ENCODE measurements around the gene PITPNM3. TPM values are rescaled to one million over a fixed set of nuclear protein-coding genes. Genes with fewer than 3 reads are reported as not detected.

Gene PITPNM3
- total RNA-seq, 2 experiments from 2014 or later, result 0.53 to 0.63 TPM

DNA sequence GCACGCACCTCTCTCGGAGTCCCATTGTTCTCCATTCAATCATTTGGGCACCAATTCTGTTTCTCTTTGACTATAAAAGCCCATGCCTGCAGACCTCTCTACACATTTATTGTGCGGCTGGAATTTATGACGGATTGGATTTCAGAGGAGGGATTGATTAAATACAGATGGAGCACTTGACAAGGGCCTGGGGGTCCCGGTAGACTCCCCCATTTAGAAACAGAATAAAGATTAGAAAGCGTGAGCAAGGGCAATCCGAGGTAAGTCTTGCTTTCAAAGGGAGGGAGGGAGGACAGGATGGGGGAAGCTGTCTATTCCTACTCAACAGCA, 15.1 kb upstream of the PITPNM3 start:
- Mint-ChIP-seq H3K27me3 (no peaks in the 10 kb centered on the region), H3K9me3 (no peaks in the 10 kb centered on the region), H3K4me1 (peaks cover 13% of the 10 kb centered on the region), H3K36me3 (ENCODE audit: low read depth) (no peaks in the 10 kb centered on the region), H3K27ac (no peak overlapping the region), H3K4me3 (no peak overlapping the region)
- DNase-seq, result no peak
- ChIA-PET POLR2A (no interaction called here), CTCF (no interaction called here)

DNA sequence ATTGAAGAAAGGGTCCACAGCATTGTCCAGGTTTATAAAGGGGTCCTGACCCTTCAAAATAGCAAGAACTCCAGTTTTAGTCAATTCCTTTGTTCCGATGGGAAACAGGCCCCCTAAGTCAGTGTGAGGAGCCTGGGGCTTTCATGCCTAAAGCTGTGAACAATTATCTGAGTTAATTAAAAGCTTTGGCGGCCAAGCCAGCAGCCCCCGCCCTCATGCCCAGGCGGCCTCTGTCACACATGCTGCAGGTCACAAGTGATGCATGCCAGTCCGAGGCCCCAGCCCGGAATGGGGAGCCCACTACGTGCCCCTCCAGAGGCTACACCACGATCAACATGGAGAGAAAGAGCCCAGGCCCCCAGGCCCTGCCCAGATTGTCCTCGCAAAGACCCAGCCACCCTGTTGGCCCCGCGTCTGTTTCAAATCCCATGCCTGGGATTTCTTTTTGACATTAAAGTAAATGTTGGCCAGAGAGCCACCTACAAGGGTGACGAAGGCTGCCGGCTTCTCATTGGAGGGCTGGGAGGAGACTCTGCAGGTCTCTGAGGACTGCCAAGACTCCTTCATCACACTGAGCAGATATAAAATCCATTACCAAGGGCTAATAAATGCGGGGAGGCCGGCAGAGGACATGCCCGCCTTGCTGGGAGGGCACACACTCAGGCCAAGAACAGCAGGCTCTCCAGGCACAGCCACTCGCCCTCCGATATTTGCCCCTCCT, 14.5 kb upstream of the PITPNM3 start:
- Mint-ChIP-seq H3K4me3 (no peak overlapping the region), H3K27ac (no peak overlapping the region), H3K9me3 (no peaks in the 10 kb centered on the region), H3K36me3 (ENCODE audit: low read depth) (no peaks in the 10 kb centered on the region), H3K4me1 (peaks cover 11% of the 10 kb centered on the region), H3K27me3 (no peaks in the 10 kb centered on the region)
- ChIA-PET CTCF (no interaction called here), POLR2A (no interaction called here)
- DNase-seq, result no peak

DNA sequence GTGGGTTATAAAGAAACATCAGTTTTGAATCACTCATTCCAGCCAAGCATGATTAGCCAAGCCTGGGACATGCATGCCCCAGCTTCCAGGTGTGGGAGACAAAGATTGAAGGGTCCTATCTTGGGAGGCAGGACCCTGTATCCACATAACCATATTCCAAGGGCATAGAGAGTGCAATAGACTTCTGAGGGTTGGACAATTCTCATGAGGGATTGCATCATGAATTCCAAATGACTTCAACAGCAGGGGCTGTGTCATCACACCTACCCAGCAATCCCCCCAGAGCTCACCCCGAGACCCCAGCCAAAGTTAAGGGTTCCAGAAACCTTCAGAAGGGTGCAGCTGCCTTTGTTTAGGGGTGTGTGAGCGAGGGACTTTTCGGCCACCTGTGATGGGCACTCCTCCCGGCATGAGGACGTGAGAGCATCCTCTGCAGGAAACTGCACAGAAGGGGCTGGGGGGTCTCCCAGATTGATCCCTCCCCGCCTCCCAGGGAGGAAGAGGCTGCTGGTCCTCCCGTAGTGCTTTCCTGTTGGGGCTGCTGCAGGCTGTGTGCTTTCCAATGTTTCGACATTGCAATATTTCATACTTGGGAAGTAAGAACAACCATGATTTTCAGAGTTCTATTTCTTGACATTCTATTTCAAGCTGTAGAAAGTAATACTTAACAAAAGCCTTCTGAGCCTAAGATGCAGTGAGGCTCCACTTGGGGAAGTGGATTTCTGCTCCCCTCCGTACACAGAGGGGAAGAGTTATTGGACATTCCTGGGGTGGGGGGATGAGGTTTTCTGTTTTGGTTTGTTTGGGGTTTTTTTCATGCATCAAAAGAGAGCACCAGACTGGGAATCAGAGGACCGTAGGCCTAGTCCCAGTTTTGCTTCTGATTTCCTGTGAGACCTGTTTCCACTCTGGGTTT, 13.3 kb upstream of the PITPNM3 start:
- Mint-ChIP-seq H3K4me3 (no peak overlapping the region), H3K27ac (no peak overlapping the region), H3K4me1 (no peaks in the 10 kb centered on the region), H3K27me3 (no peaks in the 10 kb centered on the region), H3K36me3 (ENCODE audit: low read depth) (no peaks in the 10 kb centered on the region), H3K9me3 (no peaks in the 10 kb centered on the region)
- ChIA-PET POLR2A (no interaction called here), CTCF (no interaction called here)
- no peak for DNase-seq

DNA sequence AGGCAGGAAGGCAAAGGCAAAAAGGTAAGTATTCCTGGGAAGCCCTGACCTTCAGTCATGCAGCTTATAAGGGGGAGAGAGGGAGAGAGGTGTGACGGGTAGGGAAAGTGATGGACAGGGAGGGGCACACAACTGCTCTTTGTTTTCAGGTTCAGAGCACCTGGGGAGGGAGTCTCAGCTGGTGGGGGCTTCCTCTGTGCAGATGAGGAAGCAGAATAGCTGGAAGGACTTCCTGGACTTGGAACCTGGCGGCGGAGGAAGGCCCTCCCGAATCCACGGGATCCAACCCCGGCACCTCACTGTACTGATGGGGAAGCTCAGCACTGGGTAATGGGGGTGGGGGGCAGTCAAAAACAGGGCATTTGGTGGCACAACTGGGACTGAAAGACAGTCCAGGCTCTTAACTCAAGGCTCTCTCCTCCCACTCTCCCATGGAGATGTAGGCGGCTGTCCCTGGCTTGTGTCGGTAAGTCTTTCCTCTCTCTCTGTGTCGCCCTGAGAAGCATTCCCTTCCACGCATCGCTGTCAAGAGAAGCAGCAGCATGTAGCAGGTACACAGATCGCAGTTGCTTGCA, 11.9 kb upstream of the PITPNM3 start:
- H3K9me3 Mint-ChIP-seq, result no peaks in the 10 kb centered on the region
- DNase-seq, result no peak
- no peak overlapping the region for H3K4me3 Mint-ChIP-seq
- no peaks in the 10 kb centered on the region for H3K4me1 Mint-ChIP-seq
- H3K36me3 Mint-ChIP-seq (ENCODE audit: low read depth), result no peaks in the 10 kb centered on the region
- ChIA-PET POLR2A (no interaction called here), CTCF (no interaction called here)
- H3K27ac Mint-ChIP-seq, result no peak overlapping the region
- peaks cover 2% of the 10 kb centered on the region for H3K27me3 Mint-ChIP-seq

DNA sequence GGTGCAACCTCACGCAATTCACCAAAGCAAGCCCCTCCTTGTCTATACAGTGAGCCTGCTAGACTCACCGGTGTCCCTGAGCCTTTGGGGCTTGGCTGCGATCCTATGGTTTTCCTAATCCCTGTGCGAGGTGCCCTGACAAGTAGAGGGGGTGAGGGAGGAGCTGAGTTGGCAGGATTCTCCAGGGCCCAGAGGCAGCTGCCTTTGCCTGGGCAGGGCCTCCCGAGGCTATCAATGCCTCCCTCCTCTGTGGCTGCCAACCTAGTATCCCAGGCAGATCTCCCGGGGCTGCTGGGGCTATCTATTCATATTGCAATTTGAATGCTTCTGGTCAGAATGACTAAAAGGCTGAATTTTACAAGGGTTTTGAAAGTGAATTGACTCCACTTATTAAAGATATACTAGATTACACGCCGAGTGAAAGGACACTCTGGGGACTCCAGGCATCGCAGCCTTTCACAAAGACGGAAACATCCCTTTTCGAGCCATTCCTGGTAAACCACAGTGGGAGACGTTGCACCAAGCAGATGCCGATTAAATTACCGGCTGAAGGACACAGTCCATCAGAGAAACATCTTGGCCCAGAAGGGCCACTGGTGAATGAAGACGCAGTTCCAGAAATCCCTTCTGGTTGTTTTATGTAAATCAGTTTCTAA, 11.3 kb upstream of the PITPNM3 start:
- Mint-ChIP-seq H3K4me1 (no peaks in the 10 kb centered on the region), H3K27ac (no peak overlapping the region), H3K36me3 (ENCODE audit: low read depth) (no peaks in the 10 kb centered on the region), H3K9me3 (no peaks in the 10 kb centered on the region), H3K27me3 (peaks cover 2% of the 10 kb centered on the region), H3K4me3 (no peak overlapping the region)
- no peak for DNase-seq
- POLR2A ChIA-PET, result no interaction called here
- CTCF ChIA-PET, result no interaction called here

DNA sequence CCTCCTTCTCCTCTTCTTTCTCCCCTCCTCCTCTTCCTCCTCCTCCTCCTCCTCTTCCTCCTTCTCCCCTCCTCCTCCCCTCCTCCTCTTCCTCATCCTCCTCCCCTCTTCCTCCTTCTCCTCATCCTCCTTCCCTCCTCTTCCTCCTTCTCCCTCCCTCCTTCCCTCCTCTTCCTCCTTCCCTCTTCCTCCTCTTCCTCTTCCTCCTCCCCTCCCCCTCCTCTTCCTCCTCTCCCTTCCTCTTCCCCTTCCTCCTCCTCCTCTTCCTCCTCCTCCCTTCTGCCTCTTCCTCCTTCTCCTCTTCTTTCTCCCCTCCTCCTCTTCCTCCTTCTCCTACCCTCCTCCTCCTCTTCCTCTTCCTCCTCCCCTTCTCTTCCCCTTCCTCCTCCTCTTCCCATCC, 5.1 kb upstream of the PITPNM3 start:
- ChIA-PET CTCF (no interaction called here), POLR2A (interaction anchor here (0.6 kb wide), 1 partner anchor 75 kb away, joined by 3 read pairs; no protein-coding TSS in a partner anchor)
- H3K36me3 Mint-ChIP-seq (ENCODE audit: low read depth), result no peaks in the 10 kb centered on the region
- no peak overlapping the region for H3K27ac Mint-ChIP-seq
- H3K4me3 Mint-ChIP-seq, result no peak overlapping the region
- peaks cover 21% of the 10 kb centered on the region for H3K27me3 Mint-ChIP-seq
- no peaks in the 10 kb centered on the region for H3K9me3 Mint-ChIP-seq
- no peak for DNase-seq
- H3K4me1 Mint-ChIP-seq, result no peaks in the 10 kb centered on the region

DNA sequence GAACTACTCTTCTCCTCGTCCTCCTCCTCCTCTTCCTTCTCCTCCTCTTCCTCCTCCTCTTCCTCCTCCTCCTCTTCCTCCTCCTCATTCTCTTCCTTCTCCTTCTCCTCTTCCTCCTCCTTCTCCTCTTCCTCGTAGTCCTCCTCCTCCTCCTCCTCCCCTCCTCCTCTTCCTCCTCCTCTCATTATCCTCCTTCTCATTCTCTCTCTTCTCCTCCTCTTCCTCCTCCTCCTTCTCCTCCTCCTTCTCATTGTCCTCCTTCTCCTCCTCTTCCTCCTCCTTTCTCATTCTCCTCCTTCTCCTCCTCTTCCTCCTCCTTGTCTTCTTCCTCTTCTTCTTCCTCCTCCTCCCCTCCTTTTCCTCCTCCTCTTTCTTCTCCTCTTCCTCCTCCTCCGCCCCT, 4.1 kb upstream of the PITPNM3 start:
- Mint-ChIP-seq H3K4me1 (peaks cover 1% of the 10 kb centered on the region), H3K36me3 (ENCODE audit: low read depth) (no peaks in the 10 kb centered on the region), H3K27me3 (peaks cover 23% of the 10 kb centered on the region), H3K27ac (no peak overlapping the region), H3K4me3 (no peak overlapping the region), H3K9me3 (no peaks in the 10 kb centered on the region)
- ChIA-PET CTCF (no interaction called here), POLR2A (no interaction called here)
- no peak for DNase-seq

DNA sequence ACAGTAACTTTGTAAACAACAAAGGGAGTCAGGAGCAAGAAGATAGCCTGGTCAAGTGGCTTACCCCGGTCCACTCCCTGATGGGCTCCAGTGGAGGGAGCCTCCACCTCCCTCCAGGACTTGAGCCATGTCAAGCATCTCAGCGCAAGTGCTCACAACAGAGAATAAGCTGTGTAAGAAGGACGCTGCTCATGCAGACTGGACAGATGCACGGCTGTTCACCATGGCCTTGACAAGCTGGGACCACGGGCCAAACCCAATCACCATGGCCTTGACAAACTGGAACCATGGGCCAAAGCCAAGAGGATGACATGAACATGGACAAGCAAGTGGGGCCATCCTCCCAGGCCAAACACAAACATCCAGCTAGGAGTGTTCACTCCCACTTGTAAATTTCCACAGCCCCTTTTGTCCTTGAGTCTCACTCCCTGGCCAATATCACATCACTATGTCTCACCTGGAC, 3.4 kb upstream of the PITPNM3 start:
- no peaks in the 10 kb centered on the region for H3K36me3 Mint-ChIP-seq (ENCODE audit: low read depth)
- CTCF ChIA-PET, result no interaction called here
- no peak overlapping the region for H3K4me3 Mint-ChIP-seq

DNA sequence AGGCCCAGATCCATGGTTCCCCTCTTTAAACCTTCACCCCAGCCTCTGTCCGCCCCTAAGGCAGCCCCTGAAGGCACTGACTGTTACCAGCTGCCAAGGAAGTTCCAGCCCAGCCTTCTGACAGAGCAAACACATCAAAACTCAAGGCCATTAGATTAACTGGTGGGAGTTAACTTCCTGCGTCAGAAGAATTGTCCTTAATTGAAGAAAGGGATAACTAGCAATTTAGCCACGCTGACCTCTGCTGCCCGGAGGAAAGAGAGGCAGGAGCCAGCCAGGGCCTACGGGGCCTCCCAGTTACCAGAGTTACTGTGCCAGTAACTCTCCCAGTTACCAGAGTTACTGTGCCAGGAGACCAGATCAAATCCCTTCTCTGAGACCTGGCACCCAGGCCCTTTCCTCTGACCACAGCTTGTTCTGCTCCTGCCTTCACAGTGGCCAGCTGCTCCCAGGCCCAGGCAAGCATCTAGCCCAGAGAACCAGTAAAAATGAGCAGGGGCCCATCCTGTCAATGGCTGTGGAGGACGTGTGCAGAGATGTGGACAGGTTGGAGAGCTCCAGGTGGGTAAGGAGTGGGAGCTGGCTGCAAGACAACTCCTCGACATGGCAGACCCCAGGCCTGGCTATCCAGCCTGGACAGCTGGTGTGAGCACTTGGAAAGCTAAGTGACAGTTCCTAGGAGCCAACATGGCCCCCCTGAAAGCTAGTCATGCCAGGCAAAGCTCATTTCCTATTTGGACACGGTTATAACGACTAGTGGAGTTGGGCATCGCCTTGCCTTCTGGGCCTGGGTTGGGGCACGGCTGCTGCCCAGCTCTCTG, 2.8 kb upstream of the PITPNM3 start:
- peaks cover 9% of the 10 kb centered on the region for H3K4me1 Mint-ChIP-seq
- H3K4me3 Mint-ChIP-seq, result no peak overlapping the region
- no peak for DNase-seq
- H3K36me3 Mint-ChIP-seq (ENCODE audit: low read depth), result no peaks in the 10 kb centered on the region
- POLR2A ChIA-PET, result interaction anchor here (0.7 kb wide), 1 partner anchor 21 kb away, joined by 3 read pairs; no protein-coding TSS in a partner anchor
- no peaks in the 10 kb centered on the region for H3K9me3 Mint-ChIP-seq
- peaks cover 36% of the 10 kb centered on the region for H3K27me3 Mint-ChIP-seq
- CTCF ChIA-PET, result no interaction called here
- no peak overlapping the region for H3K27ac Mint-ChIP-seq

More for the DNA sequence above, 3.4 kb upstream of the PITPNM3 start:
- POLR2A ChIA-PET, result interaction anchor here (0.7 kb wide), 1 partner anchor 22 kb away, joined by 3 read pairs; no protein-coding TSS in a partner anchor
- no peak for DNase-seq
- no peak overlapping the region for H3K27ac Mint-ChIP-seq
- peaks cover 30% of the 10 kb centered on the region for H3K27me3 Mint-ChIP-seq
- H3K9me3 Mint-ChIP-seq, result no peaks in the 10 kb centered on the region
- H3K4me1 Mint-ChIP-seq, result peaks cover 7% of the 10 kb centered on the region

DNA sequence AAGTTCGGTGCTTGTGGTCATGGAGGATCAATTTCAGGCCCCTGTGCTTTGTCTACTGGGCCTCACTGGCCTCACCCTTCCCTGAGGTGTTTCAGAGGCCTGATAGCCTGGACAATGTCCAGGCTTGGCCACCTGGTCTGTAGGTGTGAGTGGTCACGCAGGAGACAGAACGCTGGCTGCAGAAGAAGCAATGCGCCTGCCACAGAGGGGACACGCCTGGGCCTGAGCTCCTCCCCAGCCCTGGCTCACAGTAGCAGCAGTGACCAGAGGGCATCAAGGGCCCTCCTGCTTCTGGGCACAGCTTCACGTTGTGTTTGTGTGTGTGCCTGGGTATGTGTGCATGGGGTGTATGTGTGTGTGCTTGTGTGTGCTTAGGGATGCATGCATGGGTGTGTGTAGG, 1.9 kb upstream of the PITPNM3 start:
- CTCF ChIA-PET, result no interaction called here
- Mint-ChIP-seq H3K36me3 (ENCODE audit: low read depth) (no peaks in the 10 kb centered on the region), H3K4me3 (no peak overlapping the region)

DNA sequence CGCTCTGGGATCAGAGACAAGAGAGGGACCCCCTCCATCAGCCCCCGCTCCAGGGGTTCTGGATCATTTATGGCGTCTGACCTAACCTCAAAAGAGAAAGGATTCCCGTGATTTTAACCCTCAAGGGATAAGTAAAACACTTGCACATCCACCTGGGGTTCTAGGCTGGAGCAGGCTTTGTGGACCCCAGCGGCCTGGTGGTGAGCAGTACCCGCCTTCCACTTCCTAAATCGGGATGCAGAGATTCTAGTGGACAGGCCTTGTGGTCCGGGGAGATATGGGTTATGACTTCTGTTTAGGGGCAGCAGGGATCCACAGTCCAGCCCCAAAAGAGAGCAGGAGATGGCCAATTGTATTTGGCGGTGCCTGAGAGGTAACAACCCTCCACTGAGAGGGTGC, 684 bp upstream of the PITPNM3 start:
- POLR2A ChIA-PET, result interaction anchor here (0.8 kb wide), 1 partner anchor 61 kb away, joined by 3 read pairs; no protein-coding TSS in a partner anchor
- Mint-ChIP-seq H3K4me3 (no peak overlapping the region), H3K4me1 (peaks cover 9% of the 10 kb centered on the region), H3K27ac (no peak overlapping the region), H3K27me3 (peaks cover 47% of the 10 kb centered on the region), H3K9me3 (no peaks in the 10 kb centered on the region), H3K36me3 (ENCODE audit: low read depth) (no peaks in the 10 kb centered on the region)
- no peak for DNase-seq
- CTCF ChIA-PET, result no interaction called here

More for the DNA sequence above, 1.9 kb upstream of the PITPNM3 start:
- Mint-ChIP-seq H3K27ac (no peak overlapping the region), H3K27me3 (peaks cover 42% of the 10 kb centered on the region), H3K4me1 (peaks cover 9% of the 10 kb centered on the region), H3K9me3 (no peaks in the 10 kb centered on the region)
- DNase-seq, result no peak
- POLR2A ChIA-PET, result no interaction called here

DNA sequence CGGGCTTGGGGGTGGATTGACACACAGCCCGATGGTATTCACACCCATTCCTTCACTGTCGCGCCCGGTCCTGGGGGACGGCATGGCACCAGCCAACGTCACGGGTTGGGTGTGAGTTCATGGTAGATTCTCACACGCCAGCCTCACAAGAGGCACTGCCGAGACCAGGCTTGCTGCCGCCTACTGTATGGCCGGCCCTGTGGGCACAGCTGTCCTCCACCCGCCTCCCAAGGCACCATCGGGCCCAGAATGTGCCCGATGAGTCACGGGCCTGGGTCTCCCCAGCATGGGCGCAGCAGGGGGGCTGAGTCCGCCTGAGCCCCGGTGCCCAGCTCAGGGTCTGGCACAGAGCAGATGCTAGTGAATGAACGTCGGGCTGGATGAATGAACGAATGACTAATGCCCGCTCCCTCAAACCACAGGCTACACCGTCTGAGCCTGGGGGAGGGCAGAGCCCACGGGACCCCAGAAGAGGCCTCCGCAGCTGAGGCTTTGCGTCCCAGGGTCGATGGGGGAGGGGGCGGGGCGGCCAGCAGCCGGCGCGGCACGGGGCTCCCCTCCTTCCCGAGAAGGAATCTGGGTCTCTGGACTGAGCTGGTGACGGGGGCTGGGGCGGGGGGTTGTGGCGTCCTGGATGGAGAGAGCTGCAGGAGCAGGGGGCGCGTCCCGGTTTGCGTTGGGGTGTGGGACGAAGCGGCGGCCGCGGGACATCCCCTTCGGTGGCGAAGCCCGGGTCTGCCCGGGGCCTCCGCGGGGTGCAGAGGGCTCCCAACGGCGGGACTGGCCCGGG, 829 bp downstream of the PITPNM3 start:
- no peak for DNase-seq
- CTCF ChIA-PET, result no interaction called here
- H3K36me3 Mint-ChIP-seq (ENCODE audit: low read depth), result no peaks in the 10 kb centered on the region

More for the DNA sequence above, 829 bp downstream of the PITPNM3 start:
- Mint-ChIP-seq H3K9me3 (no peaks in the 10 kb centered on the region), H3K4me3 (peak overlapping the region; percentile 43), H3K27ac (no peak overlapping the region), H3K4me1 (peaks cover 9% of the 10 kb centered on the region), H3K27me3 (peaks cover 47% of the 10 kb centered on the region)
- POLR2A ChIA-PET, result no interaction called here
